ENCODE results near the gene GP1BA. TPM values are rescaled to one million over a fixed set of nuclear protein-coding genes. Genes with fewer than 3 reads are reported as not detected.
"Not testable (repeated sequence)": the region's sequence is repeated elsewhere in the genome, so short reads cannot be mapped to it uniquely, and the experiment has no call there.

GP1BA gene
- total RNA-seq, 6 experiments from 2014 or later: 0.13 to 0.20 (median 0.15) TPM; not detected in 3

DNA sequence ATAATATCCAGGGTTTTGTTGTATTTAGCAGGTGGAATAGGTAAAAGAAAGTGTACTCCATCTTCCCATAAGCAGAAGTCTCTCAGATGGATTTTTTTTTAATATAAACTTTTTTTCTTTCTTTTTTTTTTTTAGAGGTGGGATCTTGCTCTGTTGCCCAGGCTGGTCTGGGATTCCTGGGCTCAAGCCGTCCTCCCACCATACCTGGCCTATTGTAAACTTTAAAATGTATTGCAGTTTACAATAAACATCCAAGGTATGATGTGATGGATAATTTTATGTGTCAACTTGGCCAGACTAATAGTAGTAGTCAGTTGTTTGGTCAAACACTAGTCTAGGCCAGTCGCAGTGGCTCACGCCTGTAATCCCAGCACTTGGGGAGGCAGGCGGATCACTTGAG lies 10.8 kb upstream of the GP1BA start:
- 76% methylated on average over 4 of the region's 4 CpGs for WGBS (ENCODE audit: insufficient coverage, low coverage, low lambda C conversion rate, missing lambda C conversion rate)
- peak overlapping the region; percentile 45 to 80 (median 78) for H3K27ac ChIP-seq
- H3K4me3 ChIP-seq: peak overlapping the region in 1 of 3 donors; percentile 7
- intact Hi-C loops (cut with DNase I): no loop called here
- no peaks in the 10 kb centered on the region for H3K27me3 ChIP-seq
- no peaks in the 10 kb centered on the region for H3K9me3 ChIP-seq
- H3K4me1 ChIP-seq: peaks cover 0 to 27% (median 3%) of the 10 kb centered on the region in 4 donors
- ATAC-seq (no peak), DNase-seq (no peak)
- no peak for TF ChIP-seq POLR2A (IDR thresholded peaks at IDR 0.05)
- TF ChIP-seq, protein P1, sequence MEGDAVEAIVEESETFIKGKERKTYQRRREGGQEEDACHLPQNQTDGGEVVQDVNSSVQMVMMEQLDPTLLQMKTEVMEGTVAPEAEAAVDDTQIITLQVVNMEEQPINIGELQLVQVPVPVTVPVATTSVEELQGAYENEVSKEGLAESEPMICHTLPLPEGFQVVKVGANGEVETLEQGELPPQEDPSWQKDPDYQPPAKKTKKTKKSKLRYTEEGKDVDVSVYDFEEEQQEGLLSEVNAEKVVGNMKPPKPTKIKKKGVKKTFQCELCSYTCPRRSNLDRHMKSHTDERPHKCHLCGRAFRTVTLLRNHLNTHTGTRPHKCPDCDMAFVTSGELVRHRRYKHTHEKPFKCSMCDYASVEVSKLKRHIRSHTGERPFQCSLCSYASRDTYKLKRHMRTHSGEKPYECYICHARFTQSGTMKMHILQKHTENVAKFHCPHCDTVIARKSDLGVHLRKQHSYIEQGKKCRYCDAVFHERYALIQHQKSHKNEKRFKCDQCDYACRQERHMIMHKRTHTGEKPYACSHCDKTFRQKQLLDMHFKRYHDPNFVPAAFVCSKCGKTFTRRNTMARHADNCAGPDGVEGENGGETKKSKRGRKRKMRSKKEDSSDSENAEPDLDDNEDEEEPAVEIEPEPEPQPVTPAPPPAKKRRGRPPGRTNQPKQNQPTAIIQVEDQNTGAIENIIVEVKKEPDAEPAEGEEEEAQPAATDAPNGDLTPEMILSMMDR (IDR thresholded peaks at IDR 0.05): no peak
- no peaks in the 10 kb centered on the region for H3K36me3 ChIP-seq

GRCh38 chr17:4926577-4927335 lies 5.3 kb upstream of the GP1BA start:
- H3K4me3 ChIP-seq; H3K27me3 ChIP-seq; H3K9me3 ChIP-seq; H3K27ac ChIP-seq; H3K36me3 ChIP-seq; intact Hi-C loops (cut with DNase I); H3K4me1 ChIP-seq; ATAC-seq: not testable (repeated sequence)
- 43% methylated on average over 14 of the region's 24 CpGs for WGBS (ENCODE audit: insufficient coverage, low coverage, low lambda C conversion rate, missing lambda C conversion rate)
- peak in 1 of 3 donors; percentile 20 for DNase-seq

DNA sequence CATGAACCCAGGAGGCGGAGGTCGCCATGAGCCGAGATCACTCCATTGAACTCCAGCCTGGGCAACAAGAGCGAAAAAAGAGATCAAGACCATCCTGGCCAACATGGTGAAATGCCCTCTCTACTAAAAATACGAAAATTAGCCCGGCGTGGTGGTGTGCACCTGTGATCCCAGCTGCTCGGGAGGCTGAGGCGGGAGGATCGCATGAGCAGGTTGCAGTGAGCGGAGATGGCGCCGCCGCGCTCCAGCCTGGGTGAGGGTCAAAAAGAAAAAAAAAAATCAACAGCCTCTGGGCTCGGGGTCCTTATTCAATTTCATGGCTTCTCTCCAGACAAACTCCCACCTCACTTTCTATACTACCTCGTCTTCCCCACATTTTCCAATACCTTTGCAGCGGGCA lies 3.2 kb upstream of the GP1BA start:
- no peak overlapping the region for H3K27ac ChIP-seq
- no peaks in the 10 kb centered on the region for H3K36me3 ChIP-seq
- H3K4me3 ChIP-seq: no peak overlapping the region
- H3K9me3 ChIP-seq: no peaks in the 10 kb centered on the region
- intact Hi-C loops (cut with DNase I): no loop called here
- no peak for TF ChIP-seq POLR2A (IDR thresholded peaks at IDR 0.05)
- TF ChIP-seq, protein P1 (IDR thresholded peaks at IDR 0.05): no peak
- 92% methylated on average over 18 of the region's 18 CpGs for WGBS (ENCODE audit: insufficient coverage, low coverage, low lambda C conversion rate, missing lambda C conversion rate)
- no peak for ATAC-seq
- H3K27me3 ChIP-seq: no peaks in the 10 kb centered on the region
- no peak for DNase-seq
- H3K4me1 ChIP-seq: peaks cover 0 to under 1% (median 0%) of the 10 kb centered on the region in 4 donors

GRCh38 chr17:4932756-4933155 lies 679 bp downstream of the GP1BA start:
- no peak for ATAC-seq
- Histone ChIP-seq H3K4me1 (peaks cover 0 to 13% (median 5%) of the 10 kb centered on the region in 4 donors), H3K27me3 (no peaks in the 10 kb centered on the region), H3K27ac (no peak overlapping the region), H3K9me3 (no peaks in the 10 kb centered on the region), H3K36me3 (peaks cover 0 to 13% (median 2%) of the 10 kb centered on the region in 4 donors), H3K4me3 (no peak overlapping the region)
- DNase-seq: no peak
- intact Hi-C loops (cut with DNase I): no loop called here
- TF ChIP-seq, protein P1 (IDR thresholded peaks at IDR 0.05): no peak
- TF ChIP-seq POLR2A (IDR thresholded peaks at IDR 0.05): no peak
- no CpG with 5 or more reads among the region's 12 CpGs for WGBS (ENCODE audit: insufficient coverage, low coverage, low lambda C conversion rate, missing lambda C conversion rate)

DNA sequence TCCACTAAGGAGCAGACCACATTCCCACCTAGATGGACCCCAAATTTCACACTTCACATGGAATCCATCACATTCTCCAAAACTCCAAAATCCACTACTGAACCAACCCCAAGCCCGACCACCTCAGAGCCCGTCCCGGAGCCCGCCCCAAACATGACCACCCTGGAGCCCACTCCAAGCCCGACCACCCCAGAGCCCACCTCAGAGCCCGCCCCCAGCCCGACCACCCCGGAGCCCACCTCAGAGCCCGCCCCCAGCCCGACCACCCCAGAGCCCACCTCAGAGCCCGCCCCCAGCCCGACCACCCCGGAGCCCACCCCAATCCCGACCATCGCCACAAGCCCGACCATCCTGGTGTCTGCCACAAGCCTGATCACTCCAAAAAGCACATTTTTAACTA lies 1.6 kb downstream of the GP1BA start:
- Histone ChIP-seq H3K4me3 (no peak overlapping the region), H3K9me3 (no peaks in the 10 kb centered on the region), H3K4me1 (peaks cover 0 to 16% (median 7%) of the 10 kb centered on the region in 4 donors), H3K27me3 (no peaks in the 10 kb centered on the region), H3K36me3 (peaks cover 0 to 18% (median 2%) of the 10 kb centered on the region in 4 donors), H3K27ac (no peak overlapping the region)
- 66% methylated on average over 5 of the region's 16 CpGs for WGBS (ENCODE audit: insufficient coverage, low coverage, low lambda C conversion rate, missing lambda C conversion rate)
- ATAC-seq (no peak), DNase-seq (no peak)
- intact Hi-C loops (cut with DNase I): no loop called here
- TF ChIP-seq POLR2A (IDR thresholded peaks at IDR 0.05): no peak
- TF ChIP-seq, protein P1 (IDR thresholded peaks at IDR 0.05): no peak
